ENCODE data around the gene TK2.
A peak's percentile ranks its signal among the peaks of the same experiment; 100 is the strongest.
"Not testable (repeated sequence)": the region's sequence is repeated elsewhere in the genome, so short reads cannot be mapped to it uniquely, and the experiment has no call there.

The TK2 gene

GRCh38 chr16:66480265-66481080 lies 69.4 kb downstream of the TK2 start:
- peak; percentile 60 for DNase-seq

DNA sequence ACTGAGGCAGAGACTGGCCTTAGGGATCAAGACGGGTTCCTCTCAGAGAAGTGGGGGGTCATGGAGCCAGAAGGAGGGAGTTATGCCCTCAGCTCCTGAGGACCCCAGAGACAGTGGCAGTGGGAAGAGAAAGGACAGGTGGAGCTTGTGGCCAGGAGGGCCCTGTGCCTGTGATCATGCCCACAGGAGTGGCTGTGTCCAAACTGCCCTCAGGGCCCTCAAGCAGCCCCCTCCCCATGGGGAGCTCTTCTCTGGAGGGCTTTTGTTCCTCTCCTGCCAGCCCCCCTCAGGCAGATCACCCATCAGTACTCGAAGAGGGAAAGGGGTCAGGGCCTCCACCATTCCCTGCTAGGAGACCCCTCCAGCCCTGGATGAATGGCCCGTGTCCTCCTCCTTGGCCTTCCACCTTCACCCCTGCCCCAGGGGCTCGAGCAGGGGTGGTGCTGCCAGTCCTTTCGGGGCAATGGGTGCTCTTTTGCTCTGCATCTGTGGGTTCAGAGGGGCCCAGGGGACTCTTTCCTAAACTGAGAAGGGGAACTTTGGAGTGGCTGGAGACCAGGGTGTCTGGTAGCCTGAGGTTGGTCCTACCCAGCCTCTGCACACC lies 70.2 kb downstream of the TK2 start:
- DNase-seq, result no peak

GRCh38 chr16:66478733-66479511 lies 71.0 kb downstream of the TK2 start:
- DNase-seq, result peak; percentile 91

- DNase-seq, result no peak
Observed at GRCh38 chr16:66477028-66477515, 72.8 kb downstream of the TK2 start.

DNA sequence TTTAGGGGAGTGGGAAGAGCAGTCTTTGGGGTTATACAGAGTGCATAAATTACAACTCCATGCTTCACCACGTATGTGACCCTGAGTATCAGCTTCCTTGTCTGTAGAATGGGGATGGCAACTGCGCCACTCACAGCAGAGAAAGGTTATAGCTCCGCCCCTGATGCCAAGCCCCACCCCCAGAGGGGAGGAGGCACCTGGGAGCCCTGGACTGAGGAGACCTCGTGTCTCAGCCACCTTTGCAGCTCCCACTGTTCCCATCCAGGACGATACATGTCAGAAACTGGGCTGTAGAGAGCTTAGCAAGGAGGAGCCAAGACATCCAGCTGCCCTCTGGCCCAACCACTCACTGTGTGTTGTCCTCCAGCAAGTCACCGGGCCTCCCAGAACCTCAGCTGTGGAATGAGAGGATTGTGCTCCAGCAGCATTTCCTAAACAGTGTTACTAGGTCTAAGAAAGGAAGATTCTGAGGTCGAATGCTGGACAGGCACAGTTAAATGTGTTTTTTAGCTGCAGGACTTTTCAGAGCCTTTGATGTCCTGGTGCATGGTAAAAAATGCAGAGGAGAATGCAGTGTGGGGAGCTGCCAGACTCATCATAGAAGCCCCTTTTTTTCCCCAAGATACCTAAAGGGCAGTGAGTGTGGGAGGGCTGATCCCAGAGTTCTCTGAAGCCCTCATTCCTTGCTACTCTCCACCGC lies 73.4 kb downstream of the TK2 start:
- peak; percentile 83 for DNase-seq

GRCh38 chr16:66475232-66475631 lies 74.7 kb downstream of the TK2 start:
- no peak for DNase-seq

- peak; percentile 75 for DNase-seq
Observed at GRCh38 chr16:66474750-66475199, 75.1 kb downstream of the TK2 start.

GRCh38 chr16:66473654-66474519 lies 76.0 kb downstream of the TK2 start:
- no peak for DNase-seq

DNA sequence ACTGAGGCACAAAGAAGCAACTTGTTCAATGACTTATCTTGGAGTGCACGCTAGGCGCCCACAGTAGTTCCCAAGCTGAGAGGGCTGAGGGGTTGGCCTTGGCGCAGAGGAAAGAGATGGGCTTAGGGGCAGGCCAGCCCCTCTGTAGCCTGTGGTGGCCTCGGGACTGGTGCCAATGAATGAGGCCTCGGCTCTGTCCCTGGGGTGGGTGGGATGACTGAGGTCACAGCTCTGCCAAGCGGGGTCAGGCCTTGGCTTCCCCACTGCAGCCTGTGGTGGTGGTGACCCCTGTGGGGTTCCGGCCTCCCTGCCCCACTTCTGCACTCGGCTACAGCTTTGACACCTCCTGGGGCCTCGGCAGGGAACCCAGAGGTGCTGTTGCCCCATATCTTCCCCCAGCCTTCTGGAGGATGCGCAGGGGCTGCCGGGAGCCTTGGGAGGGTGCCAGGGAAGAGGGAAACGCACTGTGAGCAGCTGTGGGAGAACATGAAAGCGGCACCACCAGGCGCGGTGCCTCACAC lies 76.8 kb downstream of the TK2 start:
- no peak for DNase-seq

GRCh38 chr16:66471716-66472393 lies 78.1 kb downstream of the TK2 start:
- DNase-seq, result peak; percentile 6

GRCh38 chr16:66471264-66471663 lies 78.7 kb downstream of the TK2 start:
- DNase-seq, result no peak

- DNase-seq, result no peak
Observed at GRCh38 chr16:66470556-66470955, 79.4 kb downstream of the TK2 start.

DNA sequence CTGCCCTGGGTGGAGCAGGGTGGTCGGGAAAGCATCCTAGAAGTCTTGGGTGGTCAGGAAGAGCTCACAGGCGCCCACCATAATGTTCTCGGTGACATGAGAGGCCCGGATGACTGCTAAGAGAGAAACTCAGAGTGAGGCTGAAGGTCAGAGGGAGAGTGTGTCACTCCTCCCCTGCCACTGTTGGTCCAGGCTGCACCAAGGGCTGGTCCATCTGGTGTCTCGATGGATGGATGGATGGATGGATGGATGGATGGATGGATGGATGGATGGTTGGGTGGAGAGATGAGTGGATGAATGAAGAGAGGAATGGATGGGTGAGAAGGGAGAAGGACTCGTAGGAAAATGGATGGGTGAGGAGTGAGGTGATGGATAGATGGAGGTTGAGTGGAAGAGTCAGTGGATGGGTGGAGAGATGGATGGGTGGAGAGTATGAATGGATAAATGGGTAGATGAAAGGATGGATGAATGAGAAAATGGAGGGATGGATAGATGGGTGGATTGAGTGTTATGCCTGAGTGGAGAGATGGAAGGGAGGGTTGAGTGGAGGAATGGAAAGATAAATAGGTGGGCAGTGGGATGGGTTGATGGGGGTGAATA lies 79.9 kb downstream of the TK2 start:
- DNase-seq, result no peak

DNA sequence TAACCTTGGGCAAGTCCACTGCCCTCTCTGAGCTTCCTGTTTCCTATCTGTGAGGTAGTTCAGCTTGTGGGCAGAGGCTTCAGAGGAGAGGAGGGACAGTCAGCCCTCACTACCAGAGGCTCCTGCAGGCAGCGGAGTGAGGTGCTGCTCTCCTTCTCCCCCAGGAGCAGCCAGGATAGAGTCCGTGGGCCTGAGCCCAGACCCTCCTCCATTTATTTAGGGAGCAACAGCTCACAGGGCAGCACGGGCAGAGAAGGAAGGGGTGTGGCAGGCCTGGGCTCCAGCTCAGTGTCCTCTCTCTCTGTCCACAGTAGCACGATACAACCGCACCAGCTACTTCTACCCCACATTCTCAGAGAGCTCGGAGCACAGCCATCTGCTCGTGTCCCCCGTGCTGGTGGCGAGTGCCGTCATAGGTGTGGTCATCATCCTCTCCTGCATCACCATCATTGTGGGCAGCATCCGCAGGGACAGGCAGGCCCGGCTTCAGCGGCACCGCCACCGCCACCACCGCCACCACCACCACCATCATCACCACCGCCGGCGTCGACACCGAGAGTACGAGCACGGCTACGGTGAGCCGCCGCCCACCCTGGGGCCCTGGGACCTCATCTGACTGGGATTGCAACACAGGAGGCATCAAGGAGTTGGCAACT lies 80.5 kb downstream of the TK2 start:
- no peak for DNase-seq

DNA sequence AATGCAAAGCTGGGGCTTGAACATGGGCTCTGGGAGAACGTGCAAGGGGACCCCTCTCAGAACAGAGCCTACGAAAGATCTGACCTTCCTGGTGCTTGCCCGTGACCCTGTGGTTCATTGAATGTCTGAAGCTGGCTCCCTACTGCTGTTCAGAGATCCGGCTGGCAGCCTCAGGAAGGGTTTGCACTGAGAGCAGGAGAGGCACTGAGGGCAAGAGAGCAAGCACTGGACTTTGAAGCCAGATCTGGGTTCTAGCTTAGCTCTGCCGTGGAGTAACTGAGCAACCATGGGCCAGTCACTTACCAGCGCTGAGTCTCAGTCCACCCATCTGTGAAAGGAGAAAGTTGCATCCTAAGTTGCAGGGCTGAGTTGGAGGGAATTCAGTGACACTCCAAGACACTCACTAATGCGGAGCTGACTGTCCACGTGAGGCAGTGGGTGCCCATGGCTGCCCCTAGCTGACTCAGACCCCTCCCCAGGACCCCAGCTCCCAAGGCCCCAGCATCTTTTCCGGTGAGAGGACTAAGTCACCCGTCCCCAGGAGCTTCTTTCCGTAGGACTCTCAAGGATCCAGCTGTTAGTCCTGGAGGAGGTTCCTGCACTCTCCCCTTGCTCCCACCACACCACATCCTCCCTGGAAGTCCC lies 81.5 kb downstream of the TK2 start:
- no peak for DNase-seq

- DNase-seq, result no peak
Observed at GRCh38 chr16:66467611-66468010, 82.3 kb downstream of the TK2 start.

DNA sequence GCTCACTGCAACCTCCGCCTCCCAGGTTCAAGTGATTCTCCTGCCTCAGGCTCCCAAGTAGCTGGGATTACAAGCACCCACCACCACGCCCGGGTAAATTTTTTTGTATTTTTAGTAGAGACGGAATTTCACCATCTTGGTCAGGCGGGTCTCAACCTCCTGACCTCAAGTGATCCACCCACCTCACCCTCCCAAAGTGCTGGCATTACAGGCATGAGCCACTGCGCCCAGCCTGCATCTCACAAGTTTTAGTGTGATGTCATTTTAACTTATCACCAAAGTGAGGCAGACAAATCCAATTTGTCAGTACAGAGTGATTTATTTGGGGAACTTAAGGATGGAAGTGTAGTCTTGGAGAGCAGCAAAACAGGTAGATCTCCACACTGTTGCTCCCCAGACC lies 83.3 kb downstream of the TK2 start:
- DNase-seq, result not testable (repeated sequence)

DNA sequence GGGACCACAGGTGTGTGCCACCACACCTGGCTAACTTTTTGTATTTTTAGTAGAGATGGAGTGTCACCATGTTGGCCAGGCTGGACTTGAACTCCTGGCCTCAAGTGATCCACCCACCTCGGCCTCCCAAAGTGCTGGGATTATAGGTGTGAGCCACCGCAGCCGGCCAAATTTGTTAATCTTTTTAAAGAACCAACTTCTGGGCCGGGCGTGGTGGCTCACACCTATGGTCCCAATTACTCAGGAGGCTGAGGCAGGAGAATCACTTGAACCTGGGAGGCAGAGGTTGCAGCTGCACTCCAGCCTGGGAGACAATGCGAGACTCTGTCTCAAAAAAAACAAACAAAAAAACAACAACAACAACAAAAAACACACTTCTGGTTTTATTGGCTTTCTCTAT lies 84.0 kb downstream of the TK2 start:
- DNase-seq, result not testable (repeated sequence)

DNA sequence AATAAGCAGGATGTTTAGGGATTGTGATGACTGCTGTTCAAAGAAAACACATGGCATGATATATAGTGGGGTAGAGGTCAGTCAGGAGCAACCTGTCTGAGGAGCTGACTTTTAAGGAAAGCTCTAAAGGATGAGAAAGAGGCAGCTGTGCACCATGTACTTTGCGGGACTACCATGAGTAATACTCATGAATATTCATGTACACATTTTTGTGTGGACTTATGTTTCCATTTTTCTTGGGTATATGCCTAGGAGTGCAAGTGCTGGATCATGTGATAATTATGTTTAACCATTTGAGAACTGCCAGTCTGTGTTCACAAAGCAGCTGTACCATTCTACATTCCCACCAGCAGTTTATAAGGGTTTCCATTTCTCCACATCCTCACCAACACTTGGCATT lies 87.0 kb downstream of the TK2 start:
- DNase-seq, result no peak

GRCh38 chr16:66460703-66461102 lies 89.2 kb downstream of the TK2 start:
- no peak for DNase-seq
